Measurements from ENCODE around the gene TSHZ1.

- TF ChIP-seq CTCF (IDR thresholded peaks at IDR 0.05) (no peak), EP300 (IDR thresholded peaks at IDR 0.05) (no peak), POLR2A (IDR thresholded peaks at IDR 0.05; ENCODE audit: low read depth) (no peak), POLR2AphosphoS5 (IDR thresholded peaks at IDR 0.05) (no peak)
Measured at GRCh38 chr18:75261430-75262223, 51.0 kb downstream of the TSHZ1 start.
